ENCODE data around the gene FFAR2. TPM values are rescaled to one million over a fixed set of nuclear protein-coding genes. Genes with fewer than 3 reads are reported as not detected.
"Not testable (repeated sequence)": the region's sequence is repeated elsewhere in the genome, so short reads cannot be mapped to it uniquely, and the experiment has no call there.

FFAR2 gene
- total RNA-seq, 1 experiment from 2014 or later, result not detected

DNA sequence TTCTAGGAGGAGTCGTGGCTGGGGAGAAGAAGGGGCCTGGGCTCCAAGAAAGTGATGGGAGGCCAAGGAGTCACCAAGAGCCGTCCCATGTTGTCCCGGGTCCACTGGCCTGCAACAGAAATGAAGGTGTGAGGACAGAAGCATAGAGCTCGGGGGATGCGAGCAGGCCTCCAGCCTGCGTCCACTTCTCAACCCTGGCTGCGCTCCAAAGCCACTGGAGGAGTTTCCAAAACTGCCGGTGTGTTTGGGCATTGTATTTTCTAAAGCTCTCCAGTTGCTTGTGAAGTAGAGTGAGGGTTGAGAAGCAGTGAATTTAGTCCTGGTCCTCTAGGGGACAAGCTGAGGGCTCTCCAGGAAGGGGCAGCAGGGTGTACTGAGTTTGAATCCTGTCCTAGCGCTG lies 13.0 kb downstream of the FFAR2 start:
- H3K27ac Mint-ChIP-seq, result no peak overlapping the region
- no peaks in the 10 kb centered on the region for H3K9me3 ChIP-seq (ENCODE audit: control insufficient read depth, low read depth, low read length)
- H3K4me1 ChIP-seq (ENCODE audit: insufficient read depth, low read length), result no peaks in the 10 kb centered on the region
- H3K14ac ChIP-seq (ENCODE audit: insufficient read depth, low read length), result no peak overlapping the region
- H4K5ac ChIP-seq (ENCODE audit: insufficient read length, low read depth, low read length), result no peak overlapping the region
- H2BK5ac ChIP-seq (ENCODE audit: insufficient read length, low read length), result no peak overlapping the region
- H4K91ac ChIP-seq (ENCODE audit: insufficient read length, low read depth, low read length), result no peak overlapping the region
- H3K4ac ChIP-seq (ENCODE audit: low read depth, low read length), result no peak overlapping the region
- no peak overlapping the region for H4K8ac ChIP-seq (replicated peaks; ENCODE audit: insufficient read length, low read depth, low read length)
- no peaks in the 10 kb centered on the region for H4K20me1 ChIP-seq (ENCODE audit: control insufficient read depth, insufficient read depth, insufficient read length)
- H3T11ph ChIP-seq (ENCODE audit: low read length), result no peak overlapping the region
- no peak overlapping the region for H3K27ac ChIP-seq (ENCODE audit: insufficient read length, low read depth, low read length)
- TF ChIP-seq, protein P1, sequence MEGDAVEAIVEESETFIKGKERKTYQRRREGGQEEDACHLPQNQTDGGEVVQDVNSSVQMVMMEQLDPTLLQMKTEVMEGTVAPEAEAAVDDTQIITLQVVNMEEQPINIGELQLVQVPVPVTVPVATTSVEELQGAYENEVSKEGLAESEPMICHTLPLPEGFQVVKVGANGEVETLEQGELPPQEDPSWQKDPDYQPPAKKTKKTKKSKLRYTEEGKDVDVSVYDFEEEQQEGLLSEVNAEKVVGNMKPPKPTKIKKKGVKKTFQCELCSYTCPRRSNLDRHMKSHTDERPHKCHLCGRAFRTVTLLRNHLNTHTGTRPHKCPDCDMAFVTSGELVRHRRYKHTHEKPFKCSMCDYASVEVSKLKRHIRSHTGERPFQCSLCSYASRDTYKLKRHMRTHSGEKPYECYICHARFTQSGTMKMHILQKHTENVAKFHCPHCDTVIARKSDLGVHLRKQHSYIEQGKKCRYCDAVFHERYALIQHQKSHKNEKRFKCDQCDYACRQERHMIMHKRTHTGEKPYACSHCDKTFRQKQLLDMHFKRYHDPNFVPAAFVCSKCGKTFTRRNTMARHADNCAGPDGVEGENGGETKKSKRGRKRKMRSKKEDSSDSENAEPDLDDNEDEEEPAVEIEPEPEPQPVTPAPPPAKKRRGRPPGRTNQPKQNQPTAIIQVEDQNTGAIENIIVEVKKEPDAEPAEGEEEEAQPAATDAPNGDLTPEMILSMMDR (conservative IDR thresholded peaks at IDR 0.05), result no peak
- no peak overlapping the region for H2AFZ ChIP-seq (ENCODE audit: low read length)
- peaks cover 7% of the 10 kb centered on the region for H3K27me3 Mint-ChIP-seq (ENCODE audit: low read depth)
- H3K4me2 ChIP-seq (ENCODE audit: insufficient read depth, insufficient read length, low read length), result no peak overlapping the region
- H3K79me2 ChIP-seq (ENCODE audit: insufficient read depth, low read length), result no peaks in the 10 kb centered on the region
- no peak overlapping the region for H3K18ac ChIP-seq (ENCODE audit: insufficient read length, low read depth, low read length)
- no peak for DNase-seq
- H3K23me2 ChIP-seq (ENCODE audit: insufficient read length, low read depth, low read length, poor library complexity, severe bottlenecking), result no peaks in the 10 kb centered on the region
- no peak overlapping the region for H2BK20ac ChIP-seq (ENCODE audit: low read depth, low read length, poor library complexity, severe bottlenecking)
- no peak overlapping the region for H3K56ac ChIP-seq (ENCODE audit: insufficient read length, low read depth, low read length)
- H3K79me1 ChIP-seq (ENCODE audit: insufficient read depth, low read depth, low read length, poor library complexity, severe bottlenecking), result no peaks in the 10 kb centered on the region
- no peaks in the 10 kb centered on the region for H3K36me3 Mint-ChIP-seq (ENCODE audit: insufficient read depth in 1 of 3, low read depth in 3 of 3)
- H3K27me3 ChIP-seq (ENCODE audit: insufficient read depth, low read length), result no peaks in the 10 kb centered on the region
- H3K4me1 Mint-ChIP-seq, result peaks cover 0 to 11% of the 10 kb centered on the region in 2 experiments; a peak in 3 of 4 replicates
- no peak overlapping the region for H2BK15ac ChIP-seq (ENCODE audit: low read depth, low read length)
- no peak overlapping the region for H3K4me3 Mint-ChIP-seq
- no peak overlapping the region for H3K23ac ChIP-seq (ENCODE audit: insufficient read length, low read depth, low read length)
- no peaks in the 10 kb centered on the region for H3K9me3 Mint-ChIP-seq
- no peak overlapping the region for H2AK5ac ChIP-seq (ENCODE audit: insufficient read length, low read length)
- WGBS (ENCODE audit: extremely low coverage, insufficient read length, low lambda C conversion rate), result no CpG with 5 or more reads among the region's 9 CpGs
- no peak overlapping the region for H3K9ac ChIP-seq (ENCODE audit: extremely low read depth, insufficient read length, low read length)
- H2BK12ac ChIP-seq (ENCODE audit: insufficient read length, low read depth, low read length), result no peak overlapping the region
- no peak overlapping the region for H2BK120ac ChIP-seq (ENCODE audit: low read depth, low read length, poor library complexity, severe bottlenecking)

DNA sequence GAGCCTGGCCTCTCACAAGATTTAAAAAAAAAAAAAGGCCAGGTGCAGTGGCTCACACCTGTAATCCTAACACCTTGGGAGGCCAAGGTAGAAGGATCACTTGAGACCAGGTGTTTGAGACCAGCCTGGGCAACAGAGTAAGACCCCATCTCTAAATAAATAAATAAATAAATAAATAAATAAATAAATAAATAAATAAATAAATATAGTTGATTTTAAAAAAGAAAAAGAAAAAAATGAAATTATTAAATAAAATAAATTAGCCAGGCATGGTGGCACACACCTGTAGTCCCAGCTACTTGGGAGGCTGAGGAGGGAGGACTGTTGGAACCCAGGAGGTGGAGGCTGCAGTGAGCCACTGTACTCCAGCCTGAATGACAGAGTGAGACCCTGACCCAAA lies 13.7 kb downstream of the FFAR2 start:
- H3K14ac ChIP-seq (ENCODE audit: insufficient read depth, low read length); H3K9me3 ChIP-seq (ENCODE audit: control insufficient read depth, low read depth, low read length); H3K23me2 ChIP-seq (ENCODE audit: insufficient read length, low read depth, low read length, poor library complexity, severe bottlenecking); H3K4me2 ChIP-seq (ENCODE audit: insufficient read depth, insufficient read length, low read length); H3K4me1 ChIP-seq (ENCODE audit: insufficient read depth, low read length); H3K27ac Mint-ChIP-seq; H3K27ac ChIP-seq (ENCODE audit: insufficient read length, low read depth, low read length); H3K9ac ChIP-seq (ENCODE audit: extremely low read depth, insufficient read length, low read length); H3K18ac ChIP-seq (ENCODE audit: insufficient read length, low read depth, low read length); H2BK5ac ChIP-seq (ENCODE audit: insufficient read length, low read length); H3K79me1 ChIP-seq (ENCODE audit: insufficient read depth, low read depth, low read length, poor library complexity, severe bottlenecking); H2BK120ac ChIP-seq (ENCODE audit: low read depth, low read length, poor library complexity, severe bottlenecking); H3K27me3 ChIP-seq (ENCODE audit: insufficient read depth, low read length); H3K4me3 Mint-ChIP-seq; H2BK20ac ChIP-seq (ENCODE audit: low read depth, low read length, poor library complexity, severe bottlenecking); DNase-seq; H3K27me3 Mint-ChIP-seq (ENCODE audit: low read depth); H3T11ph ChIP-seq (ENCODE audit: low read length); H2AK5ac ChIP-seq (ENCODE audit: insufficient read length, low read length); H3K36me3 Mint-ChIP-seq (ENCODE audit: insufficient read depth in 1 of 3, low read depth in 3 of 3); H4K5ac ChIP-seq (ENCODE audit: insufficient read length, low read depth, low read length); H4K91ac ChIP-seq (ENCODE audit: insufficient read length, low read depth, low read length); H2BK12ac ChIP-seq (ENCODE audit: insufficient read length, low read depth, low read length); H4K8ac ChIP-seq (replicated peaks; ENCODE audit: insufficient read length, low read depth, low read length); H2AFZ ChIP-seq (ENCODE audit: low read length); H3K79me2 ChIP-seq (ENCODE audit: insufficient read depth, low read length); H4K20me1 ChIP-seq (ENCODE audit: control insufficient read depth, insufficient read depth, insufficient read length); H2BK15ac ChIP-seq (ENCODE audit: low read depth, low read length); H3K4ac ChIP-seq (ENCODE audit: low read depth, low read length); H3K23ac ChIP-seq (ENCODE audit: insufficient read length, low read depth, low read length); H3K9me3 Mint-ChIP-seq; H3K56ac ChIP-seq (ENCODE audit: insufficient read length, low read depth, low read length): not testable (repeated sequence)
- peaks cover 0 to 11% of the 10 kb centered on the region in 2 experiments; a peak in 3 of 4 replicates for H3K4me1 Mint-ChIP-seq

Data from H9 (cell line).